Epithelial cell of proximal tubule (primary cell): Measurements from ENCODE around the gene CDH13. TPM values are rescaled to one million over a fixed set of nuclear protein-coding genes. Genes with fewer than 3 reads are reported as not detected.

ENCODE experiments used
- DNase-seq: peaks from one replicate; pipeline ENCODE4 v3.0.0-alpha.2; 2011; ENCODE audit warnings: low read depth
- H3K4me3 ChIP-seq: 2 replicates; pipeline ENCODE4 v1.5.1; 2011; ENCODE audit warnings: low read depth, mild to moderate bottlenecking, low read length
- CTCF ChIP-seq: conservative IDR thresholded peaks from 2 replicates; pipeline ENCODE4 v1.5.1; 2012; ENCODE audit warnings: low read depth, mild to moderate bottlenecking, low read length
- total RNA-seq: library from RNA; depleted of rRNA; stranded (reverse); fragments of >200 nt; gene quantifications from 2 replicates; pipeline ENCODE4 v1.2.3, GENCODE V29; 2015

The CDH13 gene
- total RNA-seq, 1 donor from 2014 or later = 85.4 TPM

GRCh38 chr16:82892324-82892723 lies 265.6 kb downstream of the CDH13 start:
- no peak overlapping the region for H3K4me3 ChIP-seq
- DNase-seq = no peak
- no peak for TF ChIP-seq CTCF

- no peak for DNase-seq
- no peak for TF ChIP-seq CTCF
- H3K4me3 ChIP-seq = no peak overlapping the region
These were observed 269.1 kb downstream of the CDH13 start for GRCh38 chr16:82895843-82896242.

- TF ChIP-seq CTCF = no peak
- DNase-seq = no peak
These were observed 272.2 kb downstream of the CDH13 start for GRCh38 chr16:82899006-82899405.

GRCh38 chr16:82899731-82900450 lies 273.1 kb downstream of the CDH13 start:
- no peak for TF ChIP-seq CTCF
- H3K4me3 ChIP-seq = no peak overlapping the region
- DNase-seq = no peak

More at GRCh38 chr16:82899006-82899405, 272.2 kb downstream of the CDH13 start:
- no peak overlapping the region for H3K4me3 ChIP-seq

- TF ChIP-seq CTCF = no peak
- H3K4me3 ChIP-seq = no peak overlapping the region
- DNase-seq = no peak
These were observed 273.8 kb downstream of the CDH13 start for GRCh38 chr16:82900559-82900958.

- DNase-seq = no peak
- TF ChIP-seq CTCF = no peak
- H3K4me3 ChIP-seq = no peak overlapping the region
These were observed 285.2 kb downstream of the CDH13 start for GRCh38 chr16:82911925-82912324.
